GM23338 (cell line): ENCODE data around the gene MIB2. TPM values are rescaled to one million over a fixed set of nuclear protein-coding genes. Genes with fewer than 3 reads are reported as not detected.
"Not testable (repeated sequence)": the region's sequence is repeated elsewhere in the genome, so short reads cannot be mapped to it uniquely, and the experiment has no call there.

Experiments used
- ATAC-seq: fragments of 200-7000 bp; cut with Tn5 transposase; 3 replicates; pipeline ENCODE4 v1.9.1; 2020
- DNase-seq: peaks from one replicate; pipeline ENCODE4 v3.0.0-alpha.2; 2015; ENCODE audit warnings: low spot score
- H2AFZ ChIP-seq: fragments of 200-600 bp; sonication (generic); 2 replicates; pipeline ENCODE4 v1.8.0; 2016; ENCODE audit warnings: antibody characterized with exemption, mild to moderate bottlenecking, moderate library complexity
- H3F3A ChIP-seq: fragments of 200-600 bp; sonication (generic); replicated peaks from 2 replicates; pipeline ENCODE4 v1.8.0; 2017; ENCODE audit warnings: antibody characterized with exemption, mixed run types, low read depth
- H3K27ac ChIP-seq: fragments of 200-600 bp; sonication (generic); 2 replicates; pipeline ENCODE4 v1.6.1; 2016; ENCODE audit warnings: low read depth
- H3K27me3 ChIP-seq: fragments of 200-600 bp; sonication (generic); 2 replicates; pipeline ENCODE4 v1.8.0; 2016; ENCODE audit warnings: mild to moderate bottlenecking, mixed run types, moderate library complexity; ENCODE audit not compliant: insufficient read depth
- H3K36me3 ChIP-seq: fragments of 200-600 bp; sonication (generic); 2 replicates; pipeline ENCODE4 v1.8.0; 2016; ENCODE audit warnings: mild to moderate bottlenecking; ENCODE audit not compliant: insufficient read depth
- H3K4me1 ChIP-seq: fragments of 200-600 bp; sonication (generic); 2 replicates; pipeline ENCODE4 v1.8.0; 2016; ENCODE audit warnings: mild to moderate bottlenecking, moderate library complexity; ENCODE audit not compliant: insufficient read depth
- H3K4me2 ChIP-seq: fragments of 200-600 bp; sonication (generic); 2 replicates; pipeline ENCODE4 v1.7.1; 2017; ENCODE audit warnings: mixed run types
- H3K4me3 ChIP-seq: fragments of 200-600 bp; sonication (generic); 2 replicates; pipeline ENCODE4 v1.6.1; 2016; ENCODE audit warnings: mixed run types
- H3K79me2 ChIP-seq: fragments of 200-600 bp; sonication (generic); replicated peaks from 2 replicates; pipeline ENCODE4 v1.8.0; 2017; ENCODE audit warnings: mild to moderate bottlenecking; ENCODE audit not compliant: insufficient read depth
- H3K9me2 ChIP-seq: fragments of 200-600 bp; sonication (generic); 2 replicates; pipeline ENCODE4 v1.8.0; 2017; ENCODE audit not compliant: insufficient read depth
- H4K20me1 ChIP-seq: fragments of 200-600 bp; sonication (generic); replicated peaks from 2 replicates; pipeline ENCODE4 v1.8.0; 2017; ENCODE audit warnings: mild to moderate bottlenecking; ENCODE audit not compliant: insufficient read depth
- H3K27ac Mint-ChIP-seq: 2 replicates; pipeline ENCODE4 v1.8.0; 2020; ENCODE audit warnings: inconsistent platforms, mild to moderate bottlenecking, moderate library complexity, mixed read lengths
- H3K27me3 Mint-ChIP-seq: 3 replicates; pipeline ENCODE4 v1.8.0; 2022; ENCODE audit warnings: low read depth, mild to moderate bottlenecking, moderate library complexity, mixed read lengths, inconsistent platforms; ENCODE audit not compliant: insufficient read depth, poor library complexity
- H3K36me3 Mint-ChIP-seq: 3 replicates; pipeline ENCODE4 v1.8.0; 2021; ENCODE audit warnings: low read depth, mild to moderate bottlenecking, inconsistent platforms, moderate library complexity, mixed read lengths
- H3K4me1 Mint-ChIP-seq: 3 replicates; pipeline ENCODE4 v1.8.0; 2020; ENCODE audit warnings: mild to moderate bottlenecking, inconsistent platforms, mixed read lengths
- H3K4me3 Mint-ChIP-seq: 3 replicates; pipeline ENCODE4 v1.8.0; 2021; ENCODE audit warnings: moderate library complexity, mild to moderate bottlenecking, inconsistent platforms, mixed read lengths
- H3K9me3 Mint-ChIP-seq: 3 replicates; pipeline ENCODE4 v1.8.0; 2020; ENCODE audit warnings: moderate library complexity, mild to moderate bottlenecking, inconsistent platforms, mixed read lengths
- REST ChIP-seq: IDR thresholded peaks from one replicate; pipeline ENCODE4 v1.6.1; 2018; ENCODE audit warnings: antibody characterized with exemption; ENCODE audit not compliant: unreplicated experiment
- polyA plus RNA-seq: library from polyadenylated mRNA; unstranded; fragments of >200 nt; fragmentation: Nextera tagmentation; extraction: Ambion mirVana; gene quantifications from 2 replicates; pipeline ENCODE4 v1.2.1, GENCODE V29; 2016
- total RNA-seq: library from RNA; depleted of rRNA; stranded (reverse); fragments of >200 nt; shearing (Covaris generic); gene quantifications from 2 replicates; pipeline ENCODE4 v1.2.3, GENCODE V29; 2014

Gene MIB2
- total and polyA plus RNA-seq, 2 experiments from 2014 or later, result 82.6 to 104 TPM

- TF ChIP-seq REST, result no peak
These were observed 57.1 kb downstream of the MIB2 start (continued) for GRCh38 chr1:1672181-1672965.

- not testable (repeated sequence) for H3K4me3 ChIP-seq, H3K27ac Mint-ChIP-seq, H3K4me3 Mint-ChIP-seq, H3K36me3 ChIP-seq, H3K4me2 ChIP-seq, H3K4me1 ChIP-seq, H3K9me3 Mint-ChIP-seq, ATAC-seq, H3K27me3 ChIP-seq, H2AFZ ChIP-seq, H3K27ac ChIP-seq, H3K9me2 ChIP-seq, DNase-seq, H4K20me1 ChIP-seq
- peaks cover 19% of the 10 kb centered on the region for H3K4me1 Mint-ChIP-seq
- Histone ChIP-seq H3K79me2 (peaks cover 22% of the 10 kb centered on the region), H3F3A (peaks cover 11% of the 10 kb centered on the region; the same call in 1 of the 2 replicates)
- peaks cover 24% of the 10 kb centered on the region for H3K36me3 Mint-ChIP-seq
- H3K27me3 Mint-ChIP-seq, result peaks cover 15% of the 10 kb centered on the region
These were observed 59.5 kb downstream of the MIB2 start for GRCh38 chr1:1674806-1675205.

GRCh38 chr1:1675218-1675617, 59.9 kb downstream of the MIB2 start:
- H3K27ac Mint-ChIP-seq, H3K4me1 ChIP-seq, H3K9me2 ChIP-seq, H3K36me3 ChIP-seq, H3K4me3 ChIP-seq, H4K20me1 ChIP-seq, H3K9me3 Mint-ChIP-seq, H3K27ac ChIP-seq, ATAC-seq, DNase-seq, H3K27me3 ChIP-seq, H3K4me2 ChIP-seq, H2AFZ ChIP-seq, H3K4me3 Mint-ChIP-seq: not testable (repeated sequence)
- Mint-ChIP-seq H3K36me3 (peaks cover 20% of the 10 kb centered on the region), H3K27me3 (peaks cover 15% of the 10 kb centered on the region), H3K4me1 (peaks cover 19% of the 10 kb centered on the region)
- H3F3A ChIP-seq, result peaks cover 11% of the 10 kb centered on the region; the same call in 1 of the 2 replicates
- H3K79me2 ChIP-seq, result peaks cover 26% of the 10 kb centered on the region

GRCh38 chr1:1676087-1676486, 60.8 kb downstream of the MIB2 start:
- H3K36me3 Mint-ChIP-seq, result peaks cover 20% of the 10 kb centered on the region
- H3K4me1 ChIP-seq, DNase-seq, ATAC-seq, H3K4me3 ChIP-seq, H3K9me2 ChIP-seq, H3K4me3 Mint-ChIP-seq, H2AFZ ChIP-seq, H3K9me3 Mint-ChIP-seq, H3K27ac Mint-ChIP-seq, H3K4me2 ChIP-seq, H3K27me3 ChIP-seq, H3K27ac ChIP-seq, H3K36me3 ChIP-seq, H4K20me1 ChIP-seq: not testable (repeated sequence)
- peaks cover 19% of the 10 kb centered on the region for H3K4me1 Mint-ChIP-seq
- Histone ChIP-seq H3K79me2 (peaks cover 35% of the 10 kb centered on the region), H3F3A (peaks cover 10% of the 10 kb centered on the region; the same call in 1 of the 2 replicates)
- H3K27me3 Mint-ChIP-seq, result peaks cover 15% of the 10 kb centered on the region
